HG02970 (cell line): Measurements from ENCODE around the gene NEU2.

Experiments
- ATAC-seq: cut with Tn5 transposase; IDR thresholded peaks from one replicate; pipeline ENCODE4 v1.9.1; 2021; ENCODE audit warnings: mild to moderate bottlenecking, moderate library complexity, moderate number of reproducible peaks; ENCODE audit not compliant: unreplicated experiment, low FRiP score

The NEU2 gene

DNA sequence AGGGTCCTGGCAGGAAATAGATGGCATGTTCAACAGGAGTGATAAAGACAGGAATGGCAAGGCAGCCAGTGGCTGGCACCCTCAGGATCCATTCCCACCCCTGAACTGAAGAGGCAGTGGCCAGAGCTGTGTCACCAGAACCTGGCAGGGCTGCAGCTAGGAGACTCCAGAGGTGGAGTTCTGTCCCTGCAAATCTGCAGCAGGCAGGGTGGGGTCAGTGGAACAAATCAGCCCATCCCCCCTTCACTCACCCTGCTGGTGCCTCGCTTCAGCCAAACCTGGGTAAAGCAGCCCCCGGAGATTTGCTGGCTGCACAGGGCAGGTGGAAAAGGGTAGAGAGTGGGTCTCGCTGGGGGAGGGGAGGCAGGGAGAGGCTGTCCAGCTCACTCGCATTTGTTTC is 40.4 kb downstream of the NEU2 start:
- no peak for ATAC-seq

DNA sequence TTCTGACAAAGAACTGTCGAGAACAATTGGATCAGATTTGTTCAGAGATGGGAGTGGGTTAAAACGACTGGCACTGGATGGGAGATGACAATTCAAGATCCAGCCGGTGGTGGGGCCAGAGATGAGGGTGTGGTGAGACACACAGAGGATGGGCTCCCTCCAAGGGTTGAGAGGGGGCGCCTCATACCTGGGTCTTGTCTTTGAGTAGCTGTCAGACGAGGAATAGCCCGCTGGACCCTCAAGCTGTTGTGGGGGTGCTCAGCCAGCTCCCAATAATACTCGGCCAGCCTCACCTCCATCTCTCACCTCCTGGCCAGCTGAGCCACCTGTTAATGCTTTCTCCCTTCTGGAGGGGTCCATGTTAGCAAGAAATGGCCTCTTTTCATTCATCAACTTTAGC is 41.6 kb downstream of the NEU2 start:
- ATAC-seq, result no peak

DNA sequence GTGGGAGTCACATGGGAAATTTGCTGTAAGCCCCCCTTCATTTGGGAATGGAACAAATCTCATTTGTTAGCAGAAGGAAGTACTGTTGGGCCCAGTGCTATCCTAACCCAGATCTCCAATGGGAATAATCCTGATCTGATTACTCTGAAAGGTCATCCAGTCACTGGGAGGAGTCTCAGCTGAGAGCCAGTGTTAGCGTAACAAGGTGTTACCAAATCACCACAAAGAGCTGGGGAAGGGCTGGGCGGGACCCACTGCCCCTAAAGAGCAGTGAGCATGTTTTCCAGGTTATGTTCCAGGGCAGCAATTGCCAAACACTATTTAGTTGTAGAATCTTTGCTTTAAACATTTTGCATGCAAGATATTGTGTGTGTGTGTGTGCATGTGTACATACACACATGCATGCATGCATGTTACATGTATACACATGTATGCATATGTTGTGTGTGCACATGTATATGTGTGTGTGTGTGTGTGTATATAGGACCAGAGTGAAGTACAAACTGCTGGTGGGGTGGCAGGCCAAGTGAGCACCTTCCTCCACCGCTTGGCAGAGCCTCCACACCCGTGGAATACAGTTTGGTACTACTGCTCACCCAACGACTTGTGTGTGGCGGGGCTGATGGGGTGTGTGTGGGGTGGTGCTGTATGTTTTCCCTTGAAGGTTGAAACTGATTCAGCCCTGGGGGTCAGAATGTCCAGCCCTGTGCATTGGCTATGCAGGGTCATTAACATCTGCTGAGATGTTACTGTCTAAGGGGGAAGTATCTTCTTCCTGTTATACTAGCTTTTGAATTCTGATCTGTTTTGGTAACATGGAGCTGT is 42.9 kb downstream of the NEU2 start:
- peak; percentile 5 for ATAC-seq

DNA sequence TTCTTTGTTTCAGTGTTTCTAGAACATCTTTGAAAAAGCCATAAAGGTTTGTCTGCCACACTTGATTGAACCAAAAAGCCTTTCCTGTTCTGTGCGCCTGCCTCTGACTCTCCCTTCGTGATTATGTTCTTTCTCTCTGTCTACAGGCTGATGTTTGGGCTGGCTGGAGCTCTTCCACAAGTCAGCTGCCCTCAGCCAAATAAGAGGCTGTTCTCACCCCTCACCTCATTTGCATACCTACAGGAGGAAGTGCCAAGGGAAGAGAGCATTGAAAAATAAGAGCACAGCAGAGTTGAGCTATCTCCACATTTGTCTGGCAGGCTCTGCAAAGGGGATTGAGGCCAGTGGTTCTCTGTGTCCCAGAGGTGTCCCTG is 43.5 kb downstream of the NEU2 start:
- peak; percentile 41 for ATAC-seq

DNA sequence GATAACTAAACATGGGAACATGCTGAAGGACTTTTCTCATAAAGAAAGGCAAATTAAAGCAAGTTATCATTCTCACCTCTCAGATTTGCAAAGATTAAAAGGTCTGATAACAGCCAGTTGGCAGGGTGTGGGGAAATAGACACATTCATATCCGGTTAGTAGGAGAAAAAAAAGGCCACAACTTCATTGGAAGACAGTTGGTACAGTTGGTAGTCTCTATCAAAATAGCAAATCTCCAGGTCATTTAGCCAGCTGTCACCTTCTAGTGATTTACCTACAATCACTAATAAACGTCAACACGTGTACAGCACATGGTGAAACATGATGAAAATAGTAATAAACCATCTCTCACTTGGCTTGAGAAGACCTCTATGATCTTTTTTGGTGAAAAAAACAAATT is 44.3 kb downstream of the NEU2 start:
- no peak for ATAC-seq

DNA sequence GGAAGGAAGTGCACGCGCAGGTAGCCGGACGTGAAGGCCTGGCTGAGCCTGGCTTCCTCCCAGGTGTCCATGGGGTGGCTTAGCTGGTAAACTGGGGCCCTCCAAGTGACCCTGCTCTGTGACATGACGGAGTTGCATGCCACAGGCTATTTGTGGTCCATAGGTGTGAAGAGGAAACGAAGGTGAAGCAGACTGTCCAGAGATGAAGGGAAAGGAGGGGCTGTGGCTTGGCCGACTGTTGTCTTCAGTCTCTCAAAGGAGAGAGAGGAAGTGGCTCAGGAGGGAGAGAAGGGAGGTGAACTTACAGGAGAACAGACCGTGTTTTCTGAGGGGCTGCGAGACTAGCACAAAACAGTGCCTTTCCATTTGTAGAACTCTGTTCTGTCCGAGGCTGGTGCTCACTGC is 47.0 kb downstream of the NEU2 start:
- ATAC-seq, result no peak

DNA sequence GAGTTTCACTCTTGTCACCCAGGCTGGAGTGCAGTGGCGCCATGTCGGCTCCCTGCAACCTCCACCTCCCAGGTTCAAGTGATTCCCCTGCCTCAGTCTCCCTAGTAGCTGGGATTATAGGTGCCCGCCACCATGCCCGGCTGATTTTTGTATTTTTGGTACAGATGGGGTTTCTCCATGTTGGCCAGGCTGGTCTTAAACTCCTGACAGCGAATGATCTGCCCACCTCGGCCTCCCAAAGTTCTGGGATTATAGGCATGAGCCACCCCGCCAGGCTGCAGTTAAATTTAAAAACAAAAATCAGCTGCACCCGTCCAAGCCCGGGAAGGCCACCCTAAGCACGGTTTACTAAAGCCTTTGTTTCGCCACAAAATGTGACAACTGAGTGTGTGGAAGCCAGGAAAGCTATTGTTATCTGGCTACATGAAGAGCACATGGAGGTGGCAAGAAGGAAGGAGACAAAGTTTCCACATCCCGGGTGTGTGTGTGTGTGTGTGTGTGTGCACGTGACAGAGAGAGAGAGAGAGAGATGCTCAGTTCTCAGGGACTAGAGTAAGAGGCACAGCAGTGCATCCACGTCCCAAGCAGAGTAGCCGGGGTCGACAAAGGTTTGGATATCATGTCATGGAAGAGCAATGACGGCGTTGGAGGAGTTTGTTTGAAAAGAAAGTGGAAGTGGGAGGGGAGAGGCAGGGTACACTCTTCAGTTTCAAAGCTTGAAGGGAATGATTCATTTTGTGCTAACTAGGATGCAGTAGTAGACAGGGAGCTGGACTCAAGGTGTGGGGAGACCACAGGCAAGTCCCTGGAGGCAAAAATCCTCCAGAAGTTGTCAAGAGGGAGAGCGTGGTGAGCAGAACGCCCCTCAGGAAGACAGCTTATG is 47.7 kb downstream of the NEU2 start:
- no peak for ATAC-seq

DNA sequence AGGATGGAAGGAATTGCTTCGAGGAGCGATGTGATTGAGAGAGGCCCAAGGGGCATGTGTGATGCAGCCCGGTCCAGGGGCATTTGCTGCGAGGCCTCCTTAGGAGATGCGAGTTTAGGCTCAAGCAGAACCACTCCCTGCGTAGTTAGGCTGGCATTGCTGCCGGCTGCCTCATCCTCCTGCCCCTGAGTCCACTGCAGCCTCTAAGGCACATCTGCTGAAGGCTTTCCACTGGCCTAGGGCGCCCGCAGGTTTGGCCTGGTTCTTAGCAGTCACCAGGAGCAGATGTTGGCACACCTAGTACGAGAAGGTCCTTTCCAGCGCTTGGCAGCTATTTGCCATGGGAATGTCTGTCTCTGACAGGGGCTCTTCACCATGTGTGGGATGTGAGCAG is 48.4 kb downstream of the NEU2 start:
- no peak for ATAC-seq

DNA sequence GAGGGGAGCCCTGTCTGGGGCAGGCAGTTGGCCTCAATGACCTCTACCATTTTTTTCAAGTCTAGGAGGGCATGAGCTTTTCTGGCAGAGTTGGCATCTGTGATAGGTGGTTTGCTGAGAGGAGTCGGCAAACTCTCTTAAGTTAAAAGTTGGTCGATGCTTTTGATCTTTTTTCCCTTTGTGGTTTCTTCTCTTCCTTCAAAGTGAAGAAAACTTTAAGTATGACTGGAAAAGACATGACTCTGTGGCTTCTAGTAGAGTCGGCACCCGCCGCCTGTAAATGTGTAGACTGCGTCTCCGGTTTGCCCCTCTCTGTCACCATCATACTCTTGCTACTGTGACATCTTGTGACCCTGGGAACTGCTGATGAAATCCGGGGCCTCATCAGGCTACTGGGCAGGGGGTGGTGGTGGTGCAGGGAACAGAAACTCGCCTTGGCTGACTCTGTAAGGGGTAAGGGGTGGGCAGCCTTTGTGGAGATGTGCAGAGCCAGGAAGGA is 48.8 kb downstream of the NEU2 start:
- no peak for ATAC-seq

DNA sequence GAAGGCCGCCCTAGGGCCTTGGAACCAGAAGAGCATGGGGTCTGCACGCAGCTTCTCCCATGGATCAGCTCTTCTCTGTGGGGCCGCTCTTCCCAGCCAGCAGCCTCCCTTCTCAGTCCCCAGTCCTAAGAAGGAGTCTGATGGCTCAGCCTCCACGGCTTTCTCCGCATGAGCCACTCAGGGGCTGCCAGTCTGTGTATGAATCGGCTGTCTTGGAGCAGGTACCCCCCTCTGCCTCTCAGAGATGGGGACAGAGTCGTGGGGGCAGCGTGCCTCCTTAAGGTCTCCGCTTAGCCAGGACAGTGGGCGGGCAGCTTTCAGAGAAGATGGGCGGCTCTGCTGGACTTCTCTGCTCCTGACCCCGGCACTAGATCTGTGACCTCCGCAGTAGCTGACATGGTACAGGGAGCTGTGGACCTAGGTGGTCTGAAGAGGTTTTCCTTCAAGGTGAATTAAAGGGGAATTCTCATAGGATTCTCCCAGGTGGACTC is 49.3 kb downstream of the NEU2 start:
- peak; percentile 2 for ATAC-seq

DNA sequence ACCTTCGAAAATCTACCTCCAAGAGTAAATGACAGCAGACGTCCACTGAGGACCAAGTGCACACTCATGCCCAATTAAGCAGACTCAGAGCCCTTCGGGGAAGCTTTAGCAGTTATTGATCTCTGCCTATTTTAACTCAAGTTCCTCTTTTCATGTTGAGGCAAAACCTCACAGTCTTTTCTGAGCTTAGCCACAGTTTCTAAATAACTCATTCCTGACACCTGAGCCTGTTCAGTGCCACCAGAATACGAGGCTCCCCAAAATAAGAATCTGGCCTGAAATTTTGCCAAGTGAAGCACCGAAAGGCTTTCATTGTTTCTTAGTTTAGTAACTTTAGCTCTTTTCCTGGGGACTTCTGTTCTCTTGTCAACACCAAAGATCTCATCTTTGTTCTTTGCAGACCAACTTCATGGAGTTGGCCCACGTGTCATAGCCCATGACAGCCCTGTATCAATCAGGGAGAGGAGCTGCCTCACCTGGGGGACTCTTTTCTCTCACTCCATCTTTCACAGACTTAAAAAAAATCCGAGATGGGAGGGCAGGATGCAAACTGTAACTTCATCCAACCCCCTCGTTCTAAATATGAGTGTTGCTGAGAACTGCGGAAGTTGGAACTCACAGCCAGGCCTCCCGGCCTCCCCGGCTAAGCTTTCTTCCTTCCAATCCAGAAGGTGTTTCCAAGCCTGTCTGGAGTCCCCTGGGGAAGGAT is 49.9 kb downstream of the NEU2 start:
- ATAC-seq, result peak; percentile 41

DNA sequence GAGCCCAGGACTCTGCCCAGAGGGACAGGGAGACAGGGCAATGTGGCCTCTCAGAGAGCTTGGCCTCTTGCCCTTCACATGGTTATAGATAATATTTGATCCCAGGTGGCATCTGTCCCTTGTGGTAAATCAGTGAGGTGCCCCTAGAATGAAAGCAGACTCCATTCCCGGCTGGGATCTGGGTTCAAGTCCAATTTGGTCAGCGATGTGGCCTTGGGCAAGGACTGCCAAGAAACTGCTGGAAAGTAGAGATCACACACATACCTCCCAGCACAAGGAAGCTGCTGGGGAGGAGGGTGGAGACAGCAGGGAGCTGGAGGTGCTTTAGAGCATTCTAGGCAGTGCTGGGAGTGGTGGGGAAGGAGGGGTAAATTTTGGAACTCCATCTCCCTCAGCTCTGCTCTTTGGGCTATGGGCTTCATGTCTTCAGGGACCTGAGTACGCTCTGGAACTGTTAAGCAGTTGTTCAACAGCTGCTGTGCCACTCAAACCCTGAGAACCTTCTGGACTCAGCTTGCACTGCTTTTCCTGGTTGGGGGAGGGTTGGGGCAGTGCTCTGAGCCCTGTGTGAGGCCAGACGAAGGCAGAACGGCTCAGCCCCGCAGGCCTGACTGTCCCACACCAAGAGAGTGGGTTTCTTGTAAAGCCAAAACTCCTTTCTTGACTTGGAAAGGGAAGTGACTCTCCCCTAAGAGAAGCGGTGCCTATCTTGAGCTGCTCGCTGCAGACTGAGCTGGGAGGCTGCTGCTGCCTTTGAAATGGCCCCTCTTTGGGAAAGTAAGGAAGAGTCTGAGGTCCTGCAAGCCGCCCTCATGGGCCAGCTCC is 50.7 kb downstream of the NEU2 start:
- no peak for ATAC-seq

DNA sequence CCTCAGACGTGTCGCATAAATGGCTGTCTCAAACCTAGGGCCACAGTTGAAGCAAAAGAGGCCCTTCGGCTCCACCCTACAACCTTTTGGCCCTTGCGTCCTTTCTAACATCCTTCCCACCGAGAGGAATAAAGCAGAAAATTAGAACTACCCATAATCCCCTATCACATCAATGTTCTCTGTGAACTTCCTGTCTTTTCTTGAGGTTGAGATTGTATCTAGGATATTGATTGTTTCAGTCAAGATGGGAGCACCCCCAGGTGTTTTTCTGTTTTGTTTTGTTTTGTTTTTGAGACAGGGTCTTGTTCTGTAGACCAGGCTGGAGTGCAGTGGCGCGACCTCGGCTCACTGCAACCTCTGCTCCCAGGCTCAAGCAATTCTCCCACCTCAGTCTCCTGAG is 51.3 kb downstream of the NEU2 start:
- no peak for ATAC-seq

DNA sequence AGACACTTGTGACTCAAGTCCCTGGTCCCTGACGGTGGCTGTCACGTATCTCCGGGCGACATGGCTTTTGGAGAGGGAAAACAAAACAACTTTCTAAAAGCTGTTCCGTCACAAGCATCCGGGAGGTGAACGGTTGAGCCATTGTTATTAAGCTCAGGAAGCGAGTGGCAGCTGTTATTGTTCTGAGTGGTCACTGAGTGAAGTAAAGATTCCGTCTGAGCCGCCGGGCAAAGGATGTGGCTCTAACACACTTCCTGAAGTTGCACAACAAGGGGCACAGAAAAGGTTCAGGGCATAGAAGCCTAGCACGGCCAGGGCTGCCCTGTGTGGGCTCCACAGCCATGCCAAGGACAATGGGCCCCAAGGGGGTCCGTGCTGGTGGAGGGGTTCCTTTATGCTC is 52.0 kb downstream of the NEU2 start:
- ATAC-seq, result no peak
